ENCODE results near the gene OTOL1. TPM values are rescaled to one million over a fixed set of nuclear protein-coding genes. Genes with fewer than 3 reads are reported as not detected.

OTOL1 gene
- total RNA-seq: not detected

GRCh38 chr3:161496508-161496907 lies at the start of gene OTOL1:
TSS of gene OTOL1 (plus strand) at chr3:161496808. CDS start at chr3:161496808, 0 bp downstream.
- Histone ChIP-seq H3K9me3 (peaks cover 0 to 3% (median 0%) of the 10 kb centered on the region in 4 donors), H3K36me3 (no peaks in the 10 kb centered on the region), H3K27ac (no peak within 1 kb of the TSS), H3K4me3 (no peak within 1 kb of the TSS), H3K27me3 (no peaks in the 10 kb centered on the region), H3K4me1 (peaks cover 0 to 4% (median 0%) of the 10 kb centered on the region in 4 donors)
- TF ChIP-seq EP300 (IDR thresholded peaks at IDR 0.05) (no peak), POLR2A (IDR thresholded peaks at IDR 0.05) (no peak), CTCF (IDR thresholded peaks at IDR 0.05) (no peak), POLR2AphosphoS5 (IDR thresholded peaks at IDR 0.05) (no peak)
- no peak for ATAC-seq (ENCODE audit: low FRiP score in 2 of 2)
- no peak for DNase-seq
- WGBS, 2 donors: 72 to 76% methylated on average over 1 of the region's 1 CpG

GRCh38 chr3:161449785-161450184 lies 46.8 kb upstream of the OTOL1 start:
- ATAC-seq (ENCODE audit: low FRiP score in 2 of 2) (no peak), DNase-seq (no peak)
- no peaks in the 10 kb centered on the region for H3K27me3 ChIP-seq
- H3K36me3 ChIP-seq: no peaks in the 10 kb centered on the region
- TF ChIP-seq CTCF (IDR thresholded peaks at IDR 0.05) (no peak), POLR2AphosphoS5 (IDR thresholded peaks at IDR 0.05) (no peak)
- no peaks in the 10 kb centered on the region for H3K4me1 ChIP-seq
- no peak overlapping the region for H3K4me3 ChIP-seq
- H3K9me3 ChIP-seq: no peaks in the 10 kb centered on the region
- H3K27ac ChIP-seq: no peak overlapping the region
- WGBS, 2 donors: 78 to 80% methylated on average over 2 of the region's 2 CpGs

GRCh38 chr3:161452179-161452578 lies 44.4 kb upstream of the OTOL1 start:
- H3K36me3 ChIP-seq: no peaks in the 10 kb centered on the region
- no peak for DNase-seq
- no peak for TF ChIP-seq POLR2A (IDR thresholded peaks at IDR 0.05)
- TF ChIP-seq EP300 (IDR thresholded peaks at IDR 0.05): no peak
- TF ChIP-seq POLR2AphosphoS5 (IDR thresholded peaks at IDR 0.05): no peak
- no peak for TF ChIP-seq CTCF (IDR thresholded peaks at IDR 0.05)
- no peak overlapping the region for H3K27ac ChIP-seq
- H3K4me1 ChIP-seq: no peaks in the 10 kb centered on the region
- 58 to 68% methylated on average over 2 of the region's 2 CpGs for WGBS, 2 donors
- H3K4me3 ChIP-seq: no peak overlapping the region
- ATAC-seq (ENCODE audit: low FRiP score in 2 of 2): no peak
- H3K9me3 ChIP-seq: no peaks in the 10 kb centered on the region
- H3K27me3 ChIP-seq: no peaks in the 10 kb centered on the region

- H3K27ac ChIP-seq: no peak overlapping the region
- DNase-seq (no peak), ATAC-seq (ENCODE audit: low FRiP score in 2 of 2) (no peak)
- H3K27me3 ChIP-seq: no peaks in the 10 kb centered on the region
- H3K4me3 ChIP-seq: no peak overlapping the region
- TF ChIP-seq POLR2AphosphoS5 (IDR thresholded peaks at IDR 0.05) (no peak), EP300 (IDR thresholded peaks at IDR 0.05) (no peak), POLR2A (IDR thresholded peaks at IDR 0.05) (no peak), CTCF (IDR thresholded peaks at IDR 0.05) (no peak)
- WGBS, 2 donors: 44 to 60% methylated on average over 2 of the region's 2 CpGs
- H3K36me3 ChIP-seq: no peaks in the 10 kb centered on the region
- H3K9me3 ChIP-seq: no peaks in the 10 kb centered on the region
- H3K4me1 ChIP-seq: no peaks in the 10 kb centered on the region
Measured at GRCh38 chr3:161454615-161455014, 42.0 kb upstream of the OTOL1 start.

- TF ChIP-seq POLR2AphosphoS5 (IDR thresholded peaks at IDR 0.05) (no peak), EP300 (IDR thresholded peaks at IDR 0.05) (no peak), POLR2A (IDR thresholded peaks at IDR 0.05) (no peak), CTCF (IDR thresholded peaks at IDR 0.05) (no peak)
- Histone ChIP-seq H3K27ac (no peak overlapping the region), H3K4me3 (no peak overlapping the region), H3K27me3 (no peaks in the 10 kb centered on the region), H3K9me3 (no peaks in the 10 kb centered on the region), H3K4me1 (no peaks in the 10 kb centered on the region), H3K36me3 (no peaks in the 10 kb centered on the region)
- DNase-seq (no peak), ATAC-seq (ENCODE audit: low FRiP score in 2 of 2) (no peak)
- WGBS, 2 donors: 56 to 59% methylated on average over 2 of the region's 2 CpGs
Measured at GRCh38 chr3:161455962-161456361, 40.6 kb upstream of the OTOL1 start.
